ENCODE measurements around the gene DNAJC3. TPM values are rescaled to one million over a fixed set of nuclear protein-coding genes. Genes with fewer than 3 reads are reported as not detected.
A peak's percentile ranks its signal among the peaks of the same experiment; 100 is the strongest.

Gene DNAJC3, protein sequence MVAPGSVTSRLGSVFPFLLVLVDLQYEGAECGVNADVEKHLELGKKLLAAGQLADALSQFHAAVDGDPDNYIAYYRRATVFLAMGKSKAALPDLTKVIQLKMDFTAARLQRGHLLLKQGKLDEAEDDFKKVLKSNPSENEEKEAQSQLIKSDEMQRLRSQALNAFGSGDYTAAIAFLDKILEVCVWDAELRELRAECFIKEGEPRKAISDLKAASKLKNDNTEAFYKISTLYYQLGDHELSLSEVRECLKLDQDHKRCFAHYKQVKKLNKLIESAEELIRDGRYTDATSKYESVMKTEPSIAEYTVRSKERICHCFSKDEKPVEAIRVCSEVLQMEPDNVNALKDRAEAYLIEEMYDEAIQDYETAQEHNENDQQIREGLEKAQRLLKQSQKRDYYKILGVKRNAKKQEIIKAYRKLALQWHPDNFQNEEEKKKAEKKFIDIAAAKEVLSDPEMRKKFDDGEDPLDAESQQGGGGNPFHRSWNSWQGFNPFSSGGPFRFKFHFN
- total RNA-seq = 10 to 100 TPM; 38.7 to 51.7 TPM
- 10 to 100 TPM; 19.4 to 22.8 TPM for polyA plus RNA-seq (ENCODE audit: insufficient read length in 2 of 2)
- long read RNA-seq, donor 1, full-length matches to known transcripts = 1 of 1 reads
- long read RNA-seq, donor 1, partial matches to known transcripts = 0 of 1 reads
- long read RNA-seq, donor 1, other reads (novel, unspliced or antisense) = 0 of 1 reads
- long read RNA-seq, donor 2 = 0 reads
- long read RNA-seq, donor 3, full-length matches to known transcripts = 1 of 1 reads
- long read RNA-seq, donor 3, partial matches to known transcripts = 0 of 1 reads
- long read RNA-seq, donor 3, other reads (novel, unspliced or antisense) = 0 of 1 reads
- long read RNA-seq, donor 4, full-length matches to known transcripts = 1 of 1 reads
- long read RNA-seq, donor 4, partial matches to known transcripts = 0 of 1 reads
- long read RNA-seq, donor 4, other reads (novel, unspliced or antisense) = 0 of 1 reads

DNA sequence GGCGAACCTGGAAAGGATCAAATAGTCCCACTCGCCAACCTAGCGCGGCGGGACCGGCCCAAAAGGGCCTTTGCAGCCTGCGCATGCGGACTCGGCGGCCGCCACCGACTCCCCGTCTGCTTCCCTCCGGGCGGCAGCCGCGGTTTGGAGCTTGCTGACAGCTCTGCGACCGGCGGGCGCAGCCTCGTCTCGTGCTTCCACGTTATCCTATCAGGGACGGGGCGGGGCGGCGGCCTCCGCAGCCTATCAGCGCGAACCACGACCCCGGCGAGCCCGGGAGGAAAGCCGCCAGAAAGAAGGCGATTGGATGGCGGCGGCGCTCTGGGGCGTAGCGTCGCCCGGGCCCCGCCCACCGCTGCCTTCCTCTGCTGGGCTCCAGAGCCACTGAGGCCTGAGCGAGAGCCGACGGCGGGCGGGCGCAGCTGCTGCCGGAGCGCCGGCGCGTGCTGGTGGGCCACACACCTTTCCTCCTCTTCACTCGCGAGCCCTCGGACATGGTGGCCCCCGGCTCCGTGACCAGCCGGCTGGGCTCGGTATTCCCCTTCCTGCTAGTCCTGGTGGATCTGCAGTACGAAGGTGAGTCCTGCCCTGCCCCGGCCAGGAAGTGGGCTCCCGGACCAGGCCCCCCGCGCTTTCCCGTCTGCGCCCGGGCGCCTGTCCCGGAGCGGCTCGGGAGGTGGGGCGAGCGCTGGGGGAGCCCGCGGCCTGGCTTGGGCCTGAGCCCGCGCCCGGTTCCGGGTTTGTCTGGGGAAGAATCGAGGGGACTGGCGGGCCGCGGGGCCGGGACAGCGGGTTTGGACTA lies at the start of gene DNAJC3:
Gene DNAJC3, plus strand, starts transcription at position 378 of the 802 bp plus-strand sequence. Its CDS starts 117 bp downstream, at position 495.
- Histone ChIP-seq H3K36me3 (ENCODE audit: control insufficient read depth, insufficient read depth, low read length) (no peaks in the 10 kb centered on the region), H3K27me3 (ENCODE audit: control insufficient read depth, insufficient read depth, low read length) (no peaks in the 10 kb centered on the region), H3K4me3 (ENCODE audit: low read depth, low read length) (peak within 1 kb of the TSS; percentile 92), H3K4me1 (ENCODE audit: control insufficient read depth, insufficient read depth, low read length) (peaks cover 8% of the 10 kb centered on the region), H3K9me3 (ENCODE audit: control insufficient read depth, insufficient read depth, low read length) (peaks cover 2% of the 10 kb centered on the region), H3K27ac (ENCODE audit: low read depth, low read length) (peak within 1 kb of the TSS; percentile 97)
- DNase-seq (ENCODE audit: low read depth in 4 of 6, low spot score in 6 of 6) = peak; percentile 85 to 99 (median 96)
- under 1% methylated on average over 90 of the region's 90 CpGs for WGBS (ENCODE audit: insufficient coverage)

DNA sequence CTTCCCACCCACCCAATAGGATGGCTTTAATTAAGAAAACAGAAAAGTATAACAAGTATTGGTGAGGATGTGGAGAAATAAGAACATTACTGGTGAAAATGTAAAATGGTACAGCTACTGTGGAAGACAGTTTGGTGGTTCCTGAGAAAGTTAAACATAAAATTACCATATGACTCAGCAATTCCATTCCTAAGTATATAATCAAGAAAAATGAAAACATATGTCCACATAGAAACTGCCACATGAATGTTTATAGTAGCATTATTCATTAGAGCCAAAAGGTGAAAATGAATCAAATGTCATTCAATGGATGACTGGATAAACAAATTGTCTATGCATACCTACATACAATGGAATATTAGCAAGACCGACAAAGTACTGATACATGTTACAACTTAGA lies 49.3 kb upstream of the DNAJC3 start:
- WGBS (ENCODE audit: insufficient coverage) = 100% methylated on average over 1 of the region's 1 CpG
- no peak overlapping the region for H3K27ac ChIP-seq (ENCODE audit: low read depth, low read length)
- H3K27me3 ChIP-seq (ENCODE audit: control insufficient read depth, insufficient read depth, low read length) = no peaks in the 10 kb centered on the region
- H3K4me1 ChIP-seq (ENCODE audit: control insufficient read depth, insufficient read depth, low read length) = no peaks in the 10 kb centered on the region
- peaks cover 52% of the 10 kb centered on the region for H3K36me3 ChIP-seq (ENCODE audit: control insufficient read depth, insufficient read depth, low read length)
- no peak overlapping the region for H3K4me3 ChIP-seq (ENCODE audit: low read depth, low read length)
- no peak for DNase-seq (ENCODE audit: low read depth in 4 of 6, low spot score in 6 of 6)
- H3K9me3 ChIP-seq (ENCODE audit: control insufficient read depth, insufficient read depth, low read length) = peaks cover 2% of the 10 kb centered on the region

DNA sequence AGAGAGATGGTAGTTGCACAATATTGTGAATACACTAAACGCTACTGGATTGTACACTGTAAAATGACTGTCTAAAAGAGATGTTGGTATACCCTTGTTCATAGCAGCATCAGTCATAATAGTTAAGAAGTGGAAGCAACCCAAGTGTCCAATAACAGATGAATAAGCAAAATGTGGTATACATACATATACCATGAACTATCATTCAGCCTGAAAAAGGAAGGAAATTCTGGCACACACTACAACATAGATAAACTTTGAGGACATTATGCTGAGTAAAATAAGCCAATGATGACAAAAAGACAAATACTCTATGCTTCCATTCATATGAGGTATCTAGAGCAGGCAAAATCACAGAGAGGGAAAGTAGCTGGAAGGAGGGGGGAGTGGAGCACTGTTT lies 48.5 kb upstream of the DNAJC3 start:
- no peaks in the 10 kb centered on the region for H3K4me1 ChIP-seq (ENCODE audit: control insufficient read depth, insufficient read depth, low read length)
- H3K27me3 ChIP-seq (ENCODE audit: control insufficient read depth, insufficient read depth, low read length) = no peaks in the 10 kb centered on the region
- peaks cover 54% of the 10 kb centered on the region for H3K36me3 ChIP-seq (ENCODE audit: control insufficient read depth, insufficient read depth, low read length)
- H3K4me3 ChIP-seq (ENCODE audit: low read depth, low read length) = no peak overlapping the region
- WGBS (ENCODE audit: insufficient coverage) = no CpG with 5 or more reads among the region's 1 CpG
- H3K9me3 ChIP-seq (ENCODE audit: control insufficient read depth, insufficient read depth, low read length) = peaks cover 2% of the 10 kb centered on the region
- no peak overlapping the region for H3K27ac ChIP-seq (ENCODE audit: low read depth, low read length)
- DNase-seq (ENCODE audit: low read depth in 4 of 6, low spot score in 6 of 6) = no peak

DNA sequence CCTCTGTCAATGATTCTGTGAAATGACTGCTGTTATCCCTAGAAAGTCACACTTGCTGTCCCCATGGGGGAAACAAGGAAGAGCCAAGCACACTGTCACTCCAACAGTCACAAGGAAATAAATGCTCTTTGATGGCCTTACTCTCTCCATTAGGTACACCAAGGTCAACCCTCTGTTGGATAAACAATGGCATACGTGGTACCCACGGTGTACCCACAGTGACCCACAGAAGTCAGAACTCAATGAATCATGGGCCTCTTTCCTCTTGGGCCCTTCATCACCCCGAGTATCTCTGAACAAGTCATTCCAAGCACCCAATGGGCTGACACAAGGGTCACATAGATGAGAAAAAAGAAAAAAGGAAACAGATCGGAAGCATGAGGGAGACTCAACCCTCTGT lies 47.9 kb upstream of the DNAJC3 start:
- no peak overlapping the region for H3K27ac ChIP-seq (ENCODE audit: low read depth, low read length)
- H3K9me3 ChIP-seq (ENCODE audit: control insufficient read depth, insufficient read depth, low read length) = peaks cover 2% of the 10 kb centered on the region
- H3K36me3 ChIP-seq (ENCODE audit: control insufficient read depth, insufficient read depth, low read length) = peaks cover 56% of the 10 kb centered on the region
- WGBS (ENCODE audit: insufficient coverage) = 87% methylated on average over 3 of the region's 4 CpGs
- no peaks in the 10 kb centered on the region for H3K27me3 ChIP-seq (ENCODE audit: control insufficient read depth, insufficient read depth, low read length)
- H3K4me1 ChIP-seq (ENCODE audit: control insufficient read depth, insufficient read depth, low read length) = no peaks in the 10 kb centered on the region
- H3K4me3 ChIP-seq (ENCODE audit: low read depth, low read length) = no peak overlapping the region
- no peak for DNase-seq (ENCODE audit: low read depth in 4 of 6, low spot score in 6 of 6)

DNA sequence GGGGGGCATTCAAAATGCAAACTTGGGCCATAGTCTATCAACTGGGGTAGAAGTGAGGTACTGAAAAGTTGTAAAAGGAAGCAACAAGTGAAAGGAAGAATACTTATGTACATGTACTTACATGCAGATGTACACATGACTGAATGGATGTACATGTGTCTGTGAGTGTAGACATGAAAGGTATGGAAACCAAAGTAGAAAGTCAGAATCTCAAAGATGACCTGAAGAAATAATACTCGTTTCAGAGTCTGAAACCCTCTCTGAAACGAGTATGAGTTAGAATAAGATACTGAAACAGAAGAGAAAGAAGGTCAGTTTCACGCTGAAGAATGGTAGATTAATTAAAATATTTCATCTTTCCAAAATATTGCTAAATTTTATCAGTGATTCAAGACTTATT lies 46.3 kb upstream of the DNAJC3 start:
- DNase-seq (ENCODE audit: low read depth in 4 of 6, low spot score in 6 of 6) = no peak
- no peak overlapping the region for H3K4me3 ChIP-seq (ENCODE audit: low read depth, low read length)
- WGBS (ENCODE audit: insufficient coverage) = 100% methylated on average over 1 of the region's 3 CpGs
- H3K36me3 ChIP-seq (ENCODE audit: control insufficient read depth, insufficient read depth, low read length) = peaks cover 63% of the 10 kb centered on the region
- H3K27ac ChIP-seq (ENCODE audit: low read depth, low read length) = no peak overlapping the region
- H3K27me3 ChIP-seq (ENCODE audit: control insufficient read depth, insufficient read depth, low read length) = no peaks in the 10 kb centered on the region
- no peaks in the 10 kb centered on the region for H3K4me1 ChIP-seq (ENCODE audit: control insufficient read depth, insufficient read depth, low read length)
- H3K9me3 ChIP-seq (ENCODE audit: control insufficient read depth, insufficient read depth, low read length) = peaks cover 2% of the 10 kb centered on the region

DNA sequence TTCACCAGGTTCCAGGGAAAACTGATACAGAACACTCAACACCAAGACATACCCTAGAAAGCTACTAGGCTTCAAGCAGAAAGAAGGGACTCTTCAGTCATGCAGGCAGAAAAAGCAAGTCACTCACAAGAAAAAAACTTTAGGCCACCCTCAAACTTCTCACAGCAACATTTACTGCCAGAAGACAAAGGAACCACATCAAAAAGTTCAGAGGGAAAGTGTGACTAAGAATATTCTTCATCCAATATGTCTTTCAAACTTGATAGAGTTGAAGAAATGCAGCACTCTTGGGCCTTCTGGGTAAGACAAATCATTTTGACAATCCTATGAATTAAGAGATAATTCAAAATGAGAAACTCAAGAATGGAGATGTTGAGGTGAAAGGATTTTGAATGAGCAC lies 40.1 kb upstream of the DNAJC3 start:
- no peaks in the 10 kb centered on the region for H3K27me3 ChIP-seq (ENCODE audit: control insufficient read depth, insufficient read depth, low read length)
- H3K36me3 ChIP-seq (ENCODE audit: control insufficient read depth, insufficient read depth, low read length) = peaks cover 44% of the 10 kb centered on the region
- peaks cover 6% of the 10 kb centered on the region for H3K4me1 ChIP-seq (ENCODE audit: control insufficient read depth, insufficient read depth, low read length)
- no peak for DNase-seq (ENCODE audit: low read depth in 4 of 6, low spot score in 6 of 6)
- H3K4me3 ChIP-seq (ENCODE audit: low read depth, low read length) = no peak overlapping the region
- H3K27ac ChIP-seq (ENCODE audit: low read depth, low read length) = no peak overlapping the region
- H3K9me3 ChIP-seq (ENCODE audit: control insufficient read depth, insufficient read depth, low read length) = no peaks in the 10 kb centered on the region

DNA sequence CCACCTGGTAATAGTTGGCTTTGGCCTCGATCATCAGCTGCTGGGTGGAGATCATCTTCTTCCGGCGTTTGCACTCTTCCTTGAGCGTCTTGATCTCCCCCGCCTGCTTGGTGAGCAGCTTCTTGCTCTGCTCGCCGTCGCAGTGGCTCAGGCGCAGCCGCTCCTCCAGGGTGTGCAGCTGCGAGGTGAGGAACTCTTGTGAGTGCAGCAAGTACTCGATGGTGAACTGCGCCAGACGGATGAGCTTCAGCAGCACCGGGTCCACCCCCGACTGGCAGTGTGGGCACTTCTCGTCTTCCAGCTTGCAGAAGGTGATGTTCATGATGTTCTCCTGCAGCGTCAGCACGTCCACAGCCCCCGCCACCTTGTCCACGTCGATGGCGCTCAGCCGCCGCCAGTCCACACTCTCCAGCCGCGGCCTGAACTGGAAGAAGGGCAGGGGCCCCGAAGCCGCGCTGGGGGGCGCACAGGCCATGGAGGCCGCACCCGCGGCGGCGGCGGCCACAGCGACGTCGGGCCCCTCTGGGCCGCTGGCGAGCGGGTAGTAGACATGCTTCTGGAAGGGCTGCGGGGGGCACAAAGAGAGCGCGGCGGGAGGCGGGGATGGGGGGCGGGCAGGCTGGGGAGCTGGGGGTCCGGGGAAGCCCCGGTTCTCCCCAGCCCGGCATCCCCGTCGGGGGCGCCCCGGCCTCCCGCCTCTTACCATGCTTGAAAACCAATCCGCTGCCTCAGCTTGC lies 35.5 kb upstream of the DNAJC3 start:
- no peak overlapping the region for H3K27ac ChIP-seq (ENCODE audit: low read depth, low read length)
- DNase-seq (ENCODE audit: low read depth in 4 of 6, low spot score in 6 of 6) = peak in 2 of 6 donors; percentile 42 to 64

DNA sequence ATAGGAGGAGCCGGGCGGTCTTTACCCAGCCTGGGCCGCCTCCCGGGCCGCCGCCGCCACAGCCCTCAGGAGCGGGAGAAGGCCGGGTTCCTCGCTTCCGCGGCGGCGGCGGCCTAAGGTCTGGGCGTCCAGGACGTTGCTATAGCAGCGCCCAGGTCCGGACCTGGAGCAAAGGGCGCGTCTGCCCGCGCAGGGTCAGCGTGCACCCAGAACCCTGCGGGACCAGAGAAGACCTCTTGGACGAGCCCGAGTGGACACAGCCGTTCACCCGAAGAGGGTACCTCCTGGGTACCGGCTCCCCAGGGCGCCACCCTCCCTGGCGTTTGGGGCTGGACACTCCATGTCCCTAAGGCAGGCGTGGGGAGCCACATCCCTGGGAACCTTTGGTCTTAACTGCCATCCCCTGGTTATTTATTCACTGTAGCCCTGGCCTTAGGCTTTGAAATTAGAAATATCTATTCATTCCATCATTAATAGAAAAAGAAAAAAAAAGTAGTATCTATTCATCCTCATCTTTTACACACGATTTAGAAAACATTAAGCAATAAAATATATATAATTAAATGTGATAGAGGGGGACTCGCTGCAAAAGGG lies 34.8 kb upstream of the DNAJC3 start:
- WGBS (ENCODE audit: insufficient coverage) = 1% methylated on average over 33 of the region's 35 CpGs
- Histone ChIP-seq H3K27ac (ENCODE audit: low read depth, low read length) (no peak overlapping the region), H3K27me3 (ENCODE audit: control insufficient read depth, insufficient read depth, low read length) (no peaks in the 10 kb centered on the region), H3K36me3 (ENCODE audit: control insufficient read depth, insufficient read depth, low read length) (peaks cover 14% of the 10 kb centered on the region), H3K9me3 (ENCODE audit: control insufficient read depth, insufficient read depth, low read length) (no peaks in the 10 kb centered on the region), H3K4me1 (ENCODE audit: control insufficient read depth, insufficient read depth, low read length) (peaks cover 17% of the 10 kb centered on the region), H3K4me3 (ENCODE audit: low read depth, low read length) (peak overlapping the region; percentile 80)
- peak in 2 of 6 donors; percentile 66 to 68 for DNase-seq (ENCODE audit: low read depth in 4 of 6, low spot score in 6 of 6)

More for the DNA sequence above, 35.5 kb upstream of the DNAJC3 start:
- peaks cover 17% of the 10 kb centered on the region for H3K4me1 ChIP-seq (ENCODE audit: control insufficient read depth, insufficient read depth, low read length)
- H3K9me3 ChIP-seq (ENCODE audit: control insufficient read depth, insufficient read depth, low read length) = no peaks in the 10 kb centered on the region
- no peaks in the 10 kb centered on the region for H3K27me3 ChIP-seq (ENCODE audit: control insufficient read depth, insufficient read depth, low read length)
- WGBS (ENCODE audit: insufficient coverage) = 15% methylated on average over 58 of the region's 58 CpGs
- H3K36me3 ChIP-seq (ENCODE audit: control insufficient read depth, insufficient read depth, low read length) = peaks cover 14% of the 10 kb centered on the region
- H3K4me3 ChIP-seq (ENCODE audit: low read depth, low read length) = peak overlapping the region; percentile 80
